ENCODE data around the gene NOX3. TPM values are rescaled to one million over a fixed set of nuclear protein-coding genes. Genes with fewer than 3 reads are reported as not detected.

The NOX3 gene
- polyA plus RNA-seq, 1 donor from 2014 or later = 0.11 TPM

DNA sequence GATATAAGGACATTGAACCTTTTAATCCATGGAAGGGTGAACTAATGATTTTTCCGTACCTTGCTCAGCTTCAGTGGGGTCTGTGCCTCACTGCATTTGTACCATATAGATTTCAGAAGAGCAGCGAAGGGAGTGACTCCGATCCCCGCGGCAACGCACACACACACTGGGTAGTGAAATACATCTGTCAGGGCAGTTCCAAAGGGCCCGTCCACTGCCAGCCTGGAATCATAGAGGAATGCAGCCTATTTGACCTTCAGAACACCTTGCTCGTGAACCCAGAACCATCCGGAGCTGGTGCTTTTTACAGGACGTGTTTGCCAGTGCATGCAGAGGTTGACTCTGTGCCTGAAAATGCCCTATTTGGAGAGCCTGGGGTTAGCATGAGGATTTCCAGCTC is 33.0 kb downstream of the NOX3 start:
- Histone ChIP-seq H3K9me3 (ENCODE audit: low read length) (no peaks in the 10 kb centered on the region), H3K9ac (ENCODE audit: low read length) (no peak overlapping the region), H3K4me2 (ENCODE audit: low read length) (no peak overlapping the region), H3K27me3 (ENCODE audit: insufficient read depth, low read depth, low read length) (no peaks in the 10 kb centered on the region), H2AFZ (ENCODE audit: low read depth, low read length) (no peak overlapping the region), H3K9me2 (ENCODE audit: insufficient read depth, low read length) (no peaks in the 10 kb centered on the region), H3K27ac (ENCODE audit: low read length) (no peak overlapping the region), H3F3A (ENCODE audit: insufficient read depth, low read length, poor library complexity, severe bottlenecking) (no peaks in the 10 kb centered on the region), H3K4me3 (ENCODE audit: low read length) (no peak overlapping the region), H3K36me3 (ENCODE audit: insufficient read depth, low read length) (no peaks in the 10 kb centered on the region), H4K20me1 (ENCODE audit: insufficient read depth) (no peaks in the 10 kb centered on the region), H3K79me2 (replicated peaks; ENCODE audit: insufficient read depth, low read length) (no peaks in the 10 kb centered on the region)
- TF ChIP-seq CTCF (IDR thresholded peaks at IDR 0.05; ENCODE audit: poor library complexity, severe bottlenecking) (no peak), EP300 (conservative IDR thresholded peaks at IDR 0.05; ENCODE audit: poor library complexity, severe bottlenecking) (no peak), SMC3 (conservative IDR thresholded peaks at IDR 0.05; ENCODE audit: poor library complexity) (no peak), MXI1 (conservative IDR thresholded peaks at IDR 0.05; ENCODE audit: poor library complexity, severe bottlenecking) (no peak), EZH2 (IDR thresholded peaks at IDR 0.05; ENCODE audit: borderline replicate concordance, insufficient read depth, low read length, poor library complexity, severe bottlenecking) (no peak), REST (IDR thresholded peaks at IDR 0.05; ENCODE audit: borderline replicate concordance) (no peak), POLR2AphosphoS5 (IDR thresholded peaks at IDR 0.05) (no peak), RAD21 (conservative IDR thresholded peaks at IDR 0.05) (no peak)

DNA sequence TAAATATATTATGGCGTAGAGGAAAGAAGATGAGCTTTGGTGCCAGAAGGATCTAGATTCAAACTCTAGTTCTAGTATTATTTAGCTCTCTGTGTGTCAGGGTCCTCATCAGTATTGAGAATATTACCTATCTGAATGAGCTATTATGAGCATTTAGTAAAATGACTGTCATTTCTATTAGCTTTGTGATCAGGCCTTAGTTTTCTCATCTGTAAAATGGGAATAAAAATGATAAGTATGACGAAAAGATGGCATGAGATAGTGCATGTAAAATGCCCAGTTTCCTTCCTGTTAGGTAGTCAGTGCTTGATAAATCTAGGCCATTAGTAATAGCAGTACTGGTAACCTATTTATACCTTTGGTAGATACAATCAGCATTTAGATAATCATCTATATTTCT is 35.1 kb downstream of the NOX3 start:
- Histone ChIP-seq H3K4me3 (ENCODE audit: low read length) (no peak overlapping the region), H3K9me2 (ENCODE audit: insufficient read depth, low read length) (no peaks in the 10 kb centered on the region), H3K9ac (ENCODE audit: low read length) (no peak overlapping the region), H3K27me3 (ENCODE audit: insufficient read depth, low read depth, low read length) (no peaks in the 10 kb centered on the region), H3F3A (ENCODE audit: insufficient read depth, low read length, poor library complexity, severe bottlenecking) (no peaks in the 10 kb centered on the region), H3K4me2 (ENCODE audit: low read length) (no peak overlapping the region), H2AFZ (ENCODE audit: low read depth, low read length) (no peak overlapping the region), H3K79me2 (replicated peaks; ENCODE audit: insufficient read depth, low read length) (no peaks in the 10 kb centered on the region), H3K27ac (ENCODE audit: low read length) (no peak overlapping the region), H3K36me3 (ENCODE audit: insufficient read depth, low read length) (no peaks in the 10 kb centered on the region), H4K20me1 (ENCODE audit: insufficient read depth) (no peaks in the 10 kb centered on the region), H3K9me3 (ENCODE audit: low read length) (no peaks in the 10 kb centered on the region)
- TF ChIP-seq REST (IDR thresholded peaks at IDR 0.05; ENCODE audit: borderline replicate concordance) (no peak), EP300 (conservative IDR thresholded peaks at IDR 0.05; ENCODE audit: poor library complexity, severe bottlenecking) (no peak), TAF1 (IDR thresholded peaks at IDR 0.05; ENCODE audit: low read depth) (no peak), EZH2 (IDR thresholded peaks at IDR 0.05; ENCODE audit: borderline replicate concordance, insufficient read depth, low read length, poor library complexity, severe bottlenecking) (no peak)

Measured in neural cell (in vitro differentiated cells).